PC-3 (cell line): ENCODE results near the gene WNT7A. TPM values are rescaled to one million over a fixed set of nuclear protein-coding genes. Genes with fewer than 3 reads are reported as not detected.
A peak's percentile ranks its signal among the peaks of the same experiment; 100 is the strongest.

ENCODE experiments used
- ATAC-seq: fragments of 200-7000 bp; cut with Tn5 transposase; 2 replicates; pipeline ENCODE4 v1.9.1; 2020; ENCODE audit warnings: mild to moderate bottlenecking, moderate library complexity
- BruUV-seq: library from RNA; stranded (reverse); fragments of 400-500 nt; replicated peaks from 2 replicates; lab custom pipeline; 2021; lab: Mats Ljungman, UMichigan
- CTCF ChIA-PET: fragments of 300-600 bp; sonication (Branson Sonifier 250); formaldehyde crosslinking; loops from one replicate; lab custom pipeline; 2022; ENCODE audit warnings: antibody characterized with exemption; lab: Charles Lee
- POLR2A ChIA-PET: fragments of 300-600 bp; sonication (Branson Sonifier 250); formaldehyde crosslinking; loops from one replicate; lab custom pipeline; 2022; ENCODE audit warnings: antibody characterized with exemption; ENCODE audit not compliant: unreplicated experiment; lab: Charles Lee
- DNase-seq: peaks from one replicate; pipeline ENCODE4 v3.0.0-alpha.2; 2015
- H2AFZ ChIP-seq: fragments of 300-600 bp; sonication (generic); 2 replicates; pipeline ENCODE4 v1.6.0; 2016; ENCODE audit warnings: antibody characterized with exemption, low read length
- H3F3A ChIP-seq: fragments of 300-600 bp; sonication (generic); one replicate; pipeline ENCODE4 v1.6.0; 2017; ENCODE audit warnings: antibody characterized with exemption, low read length, control low read depth, mild to moderate bottlenecking; ENCODE audit not compliant: unreplicated experiment
- H3K27ac ChIP-seq: fragments of 300-600 bp; sonication (generic); 2 replicates; pipeline ENCODE4 v1.5.1; 2016; ENCODE audit warnings: mild to moderate bottlenecking, low read length
- H3K27me3 ChIP-seq: fragments of 300-600 bp; sonication (generic); 2 replicates; pipeline ENCODE4 v1.6.1; 2016; ENCODE audit warnings: low read length, mixed read lengths
- H3K36me3 ChIP-seq: fragments of 300-600 bp; sonication (generic); 2 replicates; pipeline ENCODE4 v1.6.1; 2016; ENCODE audit warnings: low read depth, mixed run types, low read length, mixed read lengths
- H3K4me1 ChIP-seq: fragments of 300-600 bp; sonication (generic); 2 replicates; pipeline ENCODE4 v1.5.1; 2016; ENCODE audit warnings: low read length; ENCODE audit not compliant: insufficient read depth
- H3K4me2 ChIP-seq: fragments of 300-600 bp; sonication (generic); 2 replicates; pipeline ENCODE4 v1.6.0; 2016; ENCODE audit warnings: low read length
- H3K4me3 ChIP-seq: fragments of 300-600 bp; sonication (generic); 2 replicates; pipeline ENCODE4 v1.5.1; 2016; ENCODE audit warnings: mild to moderate bottlenecking, low read length, mixed read lengths
- H3K79me2 ChIP-seq: fragments of 300-600 bp; sonication (generic); 2 replicates; pipeline ENCODE4 v1.6.1; 2017; ENCODE audit warnings: low read length, mixed read lengths
- H3K9ac ChIP-seq: fragments of 300-600 bp; sonication (generic); 2 replicates; pipeline ENCODE4 v1.6.0; 2016; ENCODE audit warnings: mild to moderate bottlenecking, low read length
- H3K9me2 ChIP-seq: fragments of 300-600 bp; sonication (generic); replicated peaks from 2 replicates; pipeline ENCODE4 v1.6.1; 2016; ENCODE audit warnings: mixed run types, low read length, mixed read lengths
- H3K9me3 ChIP-seq: fragments of 300-600 bp; sonication (generic); 2 replicates; pipeline ENCODE4 v1.6.1; 2016; ENCODE audit warnings: low read length, mixed read lengths
- H4K20me1 ChIP-seq: fragments of 300-600 bp; sonication (generic); 2 replicates; pipeline ENCODE4 v1.6.1; 2016; ENCODE audit warnings: low read length, mixed read lengths
- EZH2 ChIP-seq: fragments of 300-600 bp; sonication (generic); IDR thresholded peaks from one replicate; pipeline ENCODE4 v1.6.1; 2017; ENCODE audit warnings: antibody characterized with exemption, mild to moderate bottlenecking, low read length; ENCODE audit not compliant: unreplicated experiment
- EZH2phosphoT487 ChIP-seq: fragments of 300-600 bp; sonication (generic); IDR thresholded peaks from 2 replicates; pipeline ENCODE4 v1.6.1; 2018; ENCODE audit warnings: mild to moderate bottlenecking, antibody characterized with exemption, low read length, borderline replicate concordance
- intact Hi-C: fragments of 100-400 bp; cut with micrococcal nuclease; formaldehyde crosslinking; loops from 2 replicates; pipeline ENCODE4 v1.9.0; 2023
- total RNA-seq: library from RNA; depleted of rRNA; stranded (reverse); fragments of >200 nt; gene quantifications from 2 replicates; pipeline ENCODE4 v1.2.3, GENCODE V29; 2014
- TF ChIP-seq, protein P1 (sequence below): fragments of 300-600 bp; sonication (generic); conservative IDR thresholded peaks from 2 replicates; pipeline ENCODE4 v1.5.1; 2017; ENCODE audit warnings: antibody characterized with exemption, low read depth, mild to moderate bottlenecking, low read length

The WNT7A gene
- total RNA-seq, 1 experiment from 2014 or later = 16.2 TPM

- ChIA-PET CTCF (no interaction called here), POLR2A (no interaction called here)
- H3K9me2 ChIP-seq = no peaks in the 10 kb centered on the region
- H3K4me3 ChIP-seq = no peak overlapping the region
- no peak overlapping the region for H3K4me2 ChIP-seq
- no peaks in the 10 kb centered on the region for H3K9me3 ChIP-seq
- peak overlapping the region; percentile 88 for H3K27ac ChIP-seq
- TF ChIP-seq EZH2 (no peak), EZH2phosphoT487 (no peak)
- TF ChIP-seq, protein P1, sequence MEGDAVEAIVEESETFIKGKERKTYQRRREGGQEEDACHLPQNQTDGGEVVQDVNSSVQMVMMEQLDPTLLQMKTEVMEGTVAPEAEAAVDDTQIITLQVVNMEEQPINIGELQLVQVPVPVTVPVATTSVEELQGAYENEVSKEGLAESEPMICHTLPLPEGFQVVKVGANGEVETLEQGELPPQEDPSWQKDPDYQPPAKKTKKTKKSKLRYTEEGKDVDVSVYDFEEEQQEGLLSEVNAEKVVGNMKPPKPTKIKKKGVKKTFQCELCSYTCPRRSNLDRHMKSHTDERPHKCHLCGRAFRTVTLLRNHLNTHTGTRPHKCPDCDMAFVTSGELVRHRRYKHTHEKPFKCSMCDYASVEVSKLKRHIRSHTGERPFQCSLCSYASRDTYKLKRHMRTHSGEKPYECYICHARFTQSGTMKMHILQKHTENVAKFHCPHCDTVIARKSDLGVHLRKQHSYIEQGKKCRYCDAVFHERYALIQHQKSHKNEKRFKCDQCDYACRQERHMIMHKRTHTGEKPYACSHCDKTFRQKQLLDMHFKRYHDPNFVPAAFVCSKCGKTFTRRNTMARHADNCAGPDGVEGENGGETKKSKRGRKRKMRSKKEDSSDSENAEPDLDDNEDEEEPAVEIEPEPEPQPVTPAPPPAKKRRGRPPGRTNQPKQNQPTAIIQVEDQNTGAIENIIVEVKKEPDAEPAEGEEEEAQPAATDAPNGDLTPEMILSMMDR = no peak
- BruUV-seq = no TSS peak
- peaks cover 51% of the 10 kb centered on the region for H3K4me1 ChIP-seq
- peaks cover 6% of the 10 kb centered on the region for H3F3A ChIP-seq
- no peak for ATAC-seq
- intact Hi-C loops = loop anchor here (1.0 kb wide), 1 partner anchor 32 kb away; no protein-coding TSS in a partner anchor
- H3K36me3 ChIP-seq = 0 out of 2 replicates have a peak, but pooled peaks cover 6% of the 10 kb centered on the region
- peak overlapping the region; percentile 8; the same call in 1 of the 2 replicates for H3K9ac ChIP-seq
- no peaks in the 10 kb centered on the region for H3K27me3 ChIP-seq
- no peak for DNase-seq
- H2AFZ ChIP-seq = no peak overlapping the region
- no peaks in the 10 kb centered on the region for H4K20me1 ChIP-seq
- peaks cover 2% of the 10 kb centered on the region for H3K79me2 ChIP-seq
Measured at GRCh38 chr3:13854492-13854891, 25.4 kb downstream of the WNT7A start.

GRCh38 chr3:13853978-13854296 lies 25.9 kb downstream of the WNT7A start:
- Histone ChIP-seq H4K20me1 (no peaks in the 10 kb centered on the region), H3K79me2 (peaks cover 7% of the 10 kb centered on the region), H3K9me3 (no peaks in the 10 kb centered on the region), H3K9me2 (no peaks in the 10 kb centered on the region), H3K4me2 (no peak overlapping the region), H3F3A (peaks cover 6% of the 10 kb centered on the region), H3K27me3 (no peaks in the 10 kb centered on the region), H3K9ac (peak overlapping the region; percentile 61), H2AFZ (no peak overlapping the region), H3K36me3 (0 out of 2 replicates have a peak, but pooled peaks cover 11% of the 10 kb centered on the region), H3K27ac (peak overlapping the region; percentile 88), H3K4me1 (peaks cover 57% of the 10 kb centered on the region), H3K4me3 (no peak overlapping the region)
- no peak for TF ChIP-seq EZH2phosphoT487
- TF ChIP-seq EZH2 = no peak
- TF ChIP-seq, protein P1 = no peak
- ATAC-seq = peak; percentile 60
- intact Hi-C loops = loop anchor here (1.0 kb wide), 1 partner anchor 32 kb away; no protein-coding TSS in a partner anchor
- BruUV-seq = no TSS peak
- CTCF ChIA-PET = no interaction called here
- peak; percentile 98 for DNase-seq
- POLR2A ChIA-PET = interaction anchor here (0.6 kb wide), 1 partner anchor 43 kb away, joined by 3 read pairs; no protein-coding TSS in a partner anchor

DNA sequence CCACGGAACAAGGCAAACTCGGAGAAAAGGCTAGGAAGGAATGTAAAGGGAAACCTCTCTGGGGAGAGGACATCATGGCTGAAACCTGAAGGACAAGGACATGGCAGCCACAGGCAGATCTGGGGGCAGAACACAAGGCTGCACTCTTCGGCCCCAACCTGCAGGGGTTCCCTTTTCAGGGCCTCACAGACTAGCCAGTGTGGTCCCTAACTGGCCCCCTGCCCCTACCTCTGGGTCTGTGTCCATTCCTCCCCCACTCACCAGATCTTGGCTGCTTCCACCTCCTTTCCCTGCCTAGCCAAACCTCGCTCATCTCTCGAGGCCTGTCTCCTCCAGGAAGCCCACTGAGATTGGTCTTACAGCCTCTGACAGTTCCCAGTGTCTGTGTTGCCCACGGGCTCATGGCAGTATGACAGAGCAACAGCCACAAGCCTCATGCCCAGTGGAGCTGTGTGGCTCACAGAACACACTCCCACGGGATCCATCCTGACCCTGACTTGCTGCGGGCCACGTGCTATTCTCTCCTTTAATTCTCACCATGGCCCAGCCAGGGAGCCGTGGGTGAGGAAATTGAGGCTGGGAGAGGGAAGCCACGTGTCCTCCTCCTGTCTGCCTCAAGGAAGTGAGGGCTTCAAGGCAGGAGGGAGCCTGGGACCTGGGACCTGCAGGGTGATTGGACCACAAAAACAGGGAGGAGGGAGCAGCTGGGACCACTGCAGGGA lies 26.5 kb downstream of the WNT7A start:
- Histone ChIP-seq H3K27me3 (no peaks in the 10 kb centered on the region), H4K20me1 (no peaks in the 10 kb centered on the region), H3K36me3 (peaks cover 14% of the 10 kb centered on the region; the same call in 1 of the 2 replicates), H3K4me1 (peaks cover 61% of the 10 kb centered on the region), H3K9me2 (no peaks in the 10 kb centered on the region), H3K27ac (peak overlapping the region; percentile 88), H3K9me3 (no peaks in the 10 kb centered on the region), H3K4me3 (no peak overlapping the region), H3K4me2 (peak overlapping the region; percentile 2; the same call in 1 of the 2 replicates), H3K9ac (peak overlapping the region; percentile 61), H2AFZ (no peak overlapping the region), H3K79me2 (peaks cover 12% of the 10 kb centered on the region), H3F3A (peaks cover 6% of the 10 kb centered on the region)
- CTCF ChIA-PET = no interaction called here
- POLR2A ChIA-PET = interaction anchor here (0.6 kb wide), 1 partner anchor 42 kb away, joined by 3 read pairs; no protein-coding TSS in a partner anchor
- BruUV-seq = TSS peak; percentile 50
- no peak for TF ChIP-seq EZH2phosphoT487
- TF ChIP-seq, protein P1 = no peak
- no peak for TF ChIP-seq EZH2
- ATAC-seq = no peak
- intact Hi-C loops = no loop called here
- DNase-seq = no peak
